Measurements from ENCODE around the gene ZNF182. TPM values are rescaled to one million over a fixed set of nuclear protein-coding genes. Genes with fewer than 3 reads are reported as not detected.
A peak's percentile ranks its signal among the peaks of the same experiment; 100 is the strongest.

ZNF182 gene
- polyA plus RNA-seq, 1 donor (not counting 4 experiments of a cell fraction or from before 2014, with no cell fraction given): 2.4 TPM

DNA sequence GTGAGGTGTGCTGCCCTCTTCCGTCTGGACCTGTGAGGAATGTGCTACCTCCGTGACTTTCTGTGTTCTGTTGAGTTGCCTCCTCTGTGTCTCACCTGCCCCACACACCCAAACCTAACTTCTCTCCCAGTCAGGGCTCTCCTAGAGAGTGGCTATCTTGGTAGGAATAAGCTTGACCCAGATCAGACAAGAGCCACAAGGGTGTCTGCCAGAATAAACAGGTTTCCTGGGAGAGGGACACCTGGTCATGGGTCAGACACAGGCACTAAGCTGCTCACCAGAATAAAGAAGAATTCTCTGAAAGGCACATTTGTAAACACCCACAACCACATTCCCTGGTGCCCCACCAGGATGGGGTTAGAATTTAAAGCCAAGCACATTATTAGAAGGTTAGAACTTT, 11.1 kb downstream of the ZNF182 start:
- no peak overlapping the region for H3K4me3 ChIP-seq (ENCODE audit: control insufficient read depth in 2 of 3, extremely low read depth in 1 of 3, insufficient read depth in 2 of 3, low read depth in 1 of 3, low read length in 3 of 3)
- peaks cover 7% of the 10 kb centered on the region for H3K4me1 ChIP-seq (ENCODE audit: control insufficient read depth, extremely low read depth, insufficient read depth, low read length)
- TF ChIP-seq, protein P1, sequence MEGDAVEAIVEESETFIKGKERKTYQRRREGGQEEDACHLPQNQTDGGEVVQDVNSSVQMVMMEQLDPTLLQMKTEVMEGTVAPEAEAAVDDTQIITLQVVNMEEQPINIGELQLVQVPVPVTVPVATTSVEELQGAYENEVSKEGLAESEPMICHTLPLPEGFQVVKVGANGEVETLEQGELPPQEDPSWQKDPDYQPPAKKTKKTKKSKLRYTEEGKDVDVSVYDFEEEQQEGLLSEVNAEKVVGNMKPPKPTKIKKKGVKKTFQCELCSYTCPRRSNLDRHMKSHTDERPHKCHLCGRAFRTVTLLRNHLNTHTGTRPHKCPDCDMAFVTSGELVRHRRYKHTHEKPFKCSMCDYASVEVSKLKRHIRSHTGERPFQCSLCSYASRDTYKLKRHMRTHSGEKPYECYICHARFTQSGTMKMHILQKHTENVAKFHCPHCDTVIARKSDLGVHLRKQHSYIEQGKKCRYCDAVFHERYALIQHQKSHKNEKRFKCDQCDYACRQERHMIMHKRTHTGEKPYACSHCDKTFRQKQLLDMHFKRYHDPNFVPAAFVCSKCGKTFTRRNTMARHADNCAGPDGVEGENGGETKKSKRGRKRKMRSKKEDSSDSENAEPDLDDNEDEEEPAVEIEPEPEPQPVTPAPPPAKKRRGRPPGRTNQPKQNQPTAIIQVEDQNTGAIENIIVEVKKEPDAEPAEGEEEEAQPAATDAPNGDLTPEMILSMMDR (optimal IDR thresholded peaks at IDR 0.05 in 1 of 3, IDR thresholded peaks at IDR 0.05 in 1 of 3, conservative IDR thresholded peaks at IDR 0.05 in 1 of 3; ENCODE audit: extremely low read depth in 1 of 3, insufficient read depth in 2 of 3, low read length in 3 of 3): no peak
- no peak for TF ChIP-seq EZH2 (IDR thresholded peaks at IDR 0.05; ENCODE audit: low read length)
- H3K27me3 ChIP-seq (ENCODE audit: control insufficient read depth, extremely low read depth, insufficient read depth, low read length): no peaks in the 10 kb centered on the region
- dilution Hi-C loops (cut with MboI; ENCODE audit: extremely low pct_ligation_motif_present, low sequenced_read_pairs): no loop called here
- no peak overlapping the region for H3K9ac ChIP-seq (ENCODE audit: control insufficient read depth, extremely low read depth, insufficient read depth, low read length)
- H3K27ac ChIP-seq (ENCODE audit: control insufficient read depth, insufficient read depth, low read length): no peak overlapping the region
- no peak overlapping the region for H3K4me2 ChIP-seq (ENCODE audit: control insufficient read depth, extremely low read depth, insufficient read depth, low read depth, low read length)
- no peaks in the 10 kb centered on the region for H3K79me2 ChIP-seq (ENCODE audit: control insufficient read depth, insufficient read depth, low read length)
- H3K9me3 ChIP-seq (ENCODE audit: control insufficient read depth, low read depth, low read length): peaks cover 16% of the 10 kb centered on the region
- no peaks in the 10 kb centered on the region for H4K20me1 ChIP-seq (ENCODE audit: control insufficient read depth, extremely low read depth, insufficient read depth, low read length)
- DNase-seq (ENCODE audit: low read depth, low spot score): no peak
- no peak for FAIRE-seq
- H3K9me1 ChIP-seq (ENCODE audit: control insufficient read depth, extremely low read depth, insufficient read depth, low read length): no peaks in the 10 kb centered on the region
- H3K36me3 ChIP-seq (ENCODE audit: control insufficient read depth in 2 of 2, extremely low read depth in 1 of 2, insufficient read depth in 2 of 2, low read length in 2 of 2): no peaks in the 10 kb centered on the region
- H2AFZ ChIP-seq (ENCODE audit: control insufficient read depth, low read length): no peak overlapping the region

DNA sequence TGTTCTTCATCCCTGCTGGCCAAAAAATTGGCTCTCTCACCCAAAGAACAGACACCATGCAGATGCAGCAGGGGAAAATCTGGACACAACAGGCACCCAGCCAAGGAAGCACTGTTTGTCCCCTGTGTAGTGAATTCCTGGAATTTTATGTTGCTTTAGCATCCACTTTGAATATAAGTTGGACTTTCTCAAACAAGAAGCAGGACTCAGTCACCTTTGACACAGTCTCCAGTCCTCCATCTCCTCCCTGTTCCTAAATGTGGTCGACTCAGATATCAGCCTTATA, 11.8 kb downstream of the ZNF182 start:
- H4K20me1 ChIP-seq (ENCODE audit: control insufficient read depth, extremely low read depth, insufficient read depth, low read length): no peaks in the 10 kb centered on the region
- H3K9ac ChIP-seq (ENCODE audit: control insufficient read depth, extremely low read depth, insufficient read depth, low read length): no peak overlapping the region
- peak overlapping the region; percentile 68 for H3K27ac ChIP-seq (ENCODE audit: control insufficient read depth, insufficient read depth, low read length)
- no peak overlapping the region for H3K4me3 ChIP-seq (ENCODE audit: control insufficient read depth in 2 of 3, extremely low read depth in 1 of 3, insufficient read depth in 2 of 3, low read depth in 1 of 3, low read length in 3 of 3)
- H3K79me2 ChIP-seq (ENCODE audit: control insufficient read depth, insufficient read depth, low read length): no peaks in the 10 kb centered on the region
- H2AFZ ChIP-seq (ENCODE audit: control insufficient read depth, low read length): no peak overlapping the region
- peaks cover 7% of the 10 kb centered on the region for H3K4me1 ChIP-seq (ENCODE audit: control insufficient read depth, extremely low read depth, insufficient read depth, low read length)
- H3K27me3 ChIP-seq (ENCODE audit: control insufficient read depth, extremely low read depth, insufficient read depth, low read length): no peaks in the 10 kb centered on the region
- DNase-seq (ENCODE audit: low read depth, low spot score): no peak
- peaks cover 16% of the 10 kb centered on the region for H3K9me3 ChIP-seq (ENCODE audit: control insufficient read depth, low read depth, low read length)
- FAIRE-seq: no peak
- TF ChIP-seq, protein P1 (optimal IDR thresholded peaks at IDR 0.05 in 1 of 3, IDR thresholded peaks at IDR 0.05 in 1 of 3, conservative IDR thresholded peaks at IDR 0.05 in 1 of 3; ENCODE audit: extremely low read depth in 1 of 3, insufficient read depth in 2 of 3, low read length in 3 of 3): no peak
- no peak for TF ChIP-seq EZH2 (IDR thresholded peaks at IDR 0.05; ENCODE audit: low read length)
- H3K36me3 ChIP-seq (ENCODE audit: control insufficient read depth in 2 of 2, extremely low read depth in 1 of 2, insufficient read depth in 2 of 2, low read length in 2 of 2): no peaks in the 10 kb centered on the region
- peak overlapping the region; percentile 16 for H3K4me2 ChIP-seq (ENCODE audit: control insufficient read depth, extremely low read depth, insufficient read depth, low read depth, low read length)
- dilution Hi-C loops (cut with MboI; ENCODE audit: extremely low pct_ligation_motif_present, low sequenced_read_pairs): no loop called here
- no peaks in the 10 kb centered on the region for H3K9me1 ChIP-seq (ENCODE audit: control insufficient read depth, extremely low read depth, insufficient read depth, low read length)
